GM23338 (cell line): Measurements from ENCODE around the gene DNAH9. TPM values are rescaled to one million over a fixed set of nuclear protein-coding genes. Genes with fewer than 3 reads are reported as not detected.

ENCODE experiments used
- ATAC-seq: fragments of 200-7000 bp; cut with Tn5 transposase; 3 replicates; pipeline ENCODE4 v1.9.1; 2020
- DNase-seq: peaks from one replicate; pipeline ENCODE4 v3.0.0-alpha.2; 2015; ENCODE audit warnings: low spot score
- H2AFZ ChIP-seq: fragments of 200-600 bp; sonication (generic); 2 replicates; pipeline ENCODE4 v1.8.0; 2016; ENCODE audit warnings: antibody characterized with exemption, mild to moderate bottlenecking, moderate library complexity
- H3F3A ChIP-seq: fragments of 200-600 bp; sonication (generic); replicated peaks from 2 replicates; pipeline ENCODE4 v1.8.0; 2017; ENCODE audit warnings: antibody characterized with exemption, mixed run types, low read depth
- H3K27ac ChIP-seq: fragments of 200-600 bp; sonication (generic); 2 replicates; pipeline ENCODE4 v1.6.1; 2016; ENCODE audit warnings: low read depth
- H3K27me3 ChIP-seq: fragments of 200-600 bp; sonication (generic); 2 replicates; pipeline ENCODE4 v1.8.0; 2016; ENCODE audit warnings: mild to moderate bottlenecking, mixed run types, moderate library complexity; ENCODE audit not compliant: insufficient read depth
- H3K36me3 ChIP-seq: fragments of 200-600 bp; sonication (generic); 2 replicates; pipeline ENCODE4 v1.8.0; 2016; ENCODE audit warnings: mild to moderate bottlenecking; ENCODE audit not compliant: insufficient read depth
- H3K4me1 ChIP-seq: fragments of 200-600 bp; sonication (generic); 2 replicates; pipeline ENCODE4 v1.8.0; 2016; ENCODE audit warnings: mild to moderate bottlenecking, moderate library complexity; ENCODE audit not compliant: insufficient read depth
- H3K4me2 ChIP-seq: fragments of 200-600 bp; sonication (generic); 2 replicates; pipeline ENCODE4 v1.7.1; 2017; ENCODE audit warnings: mixed run types
- H3K4me3 ChIP-seq: fragments of 200-600 bp; sonication (generic); 2 replicates; pipeline ENCODE4 v1.6.1; 2016; ENCODE audit warnings: mixed run types
- H3K79me2 ChIP-seq: fragments of 200-600 bp; sonication (generic); replicated peaks from 2 replicates; pipeline ENCODE4 v1.8.0; 2017; ENCODE audit warnings: mild to moderate bottlenecking; ENCODE audit not compliant: insufficient read depth
- H3K9me2 ChIP-seq: fragments of 200-600 bp; sonication (generic); 2 replicates; pipeline ENCODE4 v1.8.0; 2017; ENCODE audit not compliant: insufficient read depth
- H4K20me1 ChIP-seq: fragments of 200-600 bp; sonication (generic); replicated peaks from 2 replicates; pipeline ENCODE4 v1.8.0; 2017; ENCODE audit warnings: mild to moderate bottlenecking; ENCODE audit not compliant: insufficient read depth
- H3K27ac Mint-ChIP-seq: 2 replicates; pipeline ENCODE4 v1.8.0; 2020; ENCODE audit warnings: inconsistent platforms, mild to moderate bottlenecking, moderate library complexity, mixed read lengths
- H3K27me3 Mint-ChIP-seq: 3 replicates; pipeline ENCODE4 v1.8.0; 2022; ENCODE audit warnings: low read depth, mild to moderate bottlenecking, moderate library complexity, mixed read lengths, inconsistent platforms; ENCODE audit not compliant: insufficient read depth, poor library complexity
- H3K36me3 Mint-ChIP-seq: 3 replicates; pipeline ENCODE4 v1.8.0; 2021; ENCODE audit warnings: low read depth, mild to moderate bottlenecking, inconsistent platforms, moderate library complexity, mixed read lengths
- H3K4me1 Mint-ChIP-seq: 3 replicates; pipeline ENCODE4 v1.8.0; 2020; ENCODE audit warnings: mild to moderate bottlenecking, inconsistent platforms, mixed read lengths
- H3K4me3 Mint-ChIP-seq: 3 replicates; pipeline ENCODE4 v1.8.0; 2021; ENCODE audit warnings: moderate library complexity, mild to moderate bottlenecking, inconsistent platforms, mixed read lengths
- H3K9me3 Mint-ChIP-seq: 3 replicates; pipeline ENCODE4 v1.8.0; 2020; ENCODE audit warnings: moderate library complexity, mild to moderate bottlenecking, inconsistent platforms, mixed read lengths
- CTCF ChIP-seq, 2 experiments: fragments of 200-600 bp in 1 of 2; sonication (generic) in 1 of 2; conservative IDR thresholded peaks; 2 replicates each; pipeline versions ENCODE4 v1.5.1 to v1.6.1; 2016 to 2017; ENCODE audit warnings: antibody characterized with exemption in 2 of 2, low read depth in 2 of 2, mild to moderate bottlenecking in 2 of 2, moderate library complexity in 1 of 2
- EZH2phosphoT487 ChIP-seq: fragments of 200-600 bp; sonication (generic); IDR thresholded peaks from one replicate; pipeline ENCODE4 v1.8.1; 2018; ENCODE audit warnings: antibody characterized with exemption; ENCODE audit not compliant: unreplicated experiment
- JUNB ChIP-seq: IDR thresholded peaks from one replicate; pipeline ENCODE4 v1.6.1; 2016; ENCODE audit warnings: antibody characterized with exemption; ENCODE audit not compliant: unreplicated experiment
- NANOG ChIP-seq: IDR thresholded peaks from 2 replicates; pipeline ENCODE4 v1.6.1; 2016; ENCODE audit warnings: antibody characterized with exemption, borderline replicate concordance
- REST ChIP-seq: IDR thresholded peaks from one replicate; pipeline ENCODE4 v1.6.1; 2018; ENCODE audit warnings: antibody characterized with exemption; ENCODE audit not compliant: unreplicated experiment
- STAT1 ChIP-seq: IDR thresholded peaks from one replicate; pipeline ENCODE4 v1.6.1; 2016; ENCODE audit warnings: antibody characterized with exemption; ENCODE audit not compliant: unreplicated experiment
- ZNF114 ChIP-seq: fragments of 250-450 bp; sonication (Bioruptor Pico); IDR thresholded peaks from 2 replicates; pipeline ENCODE4 v1.5.0; 2020; ENCODE audit warnings: mild to moderate bottlenecking, moderate library complexity
- ZNF331 ChIP-seq: fragments of 250-450 bp; sonication (Bioruptor Pico); IDR thresholded peaks from 2 replicates; pipeline ENCODE4 v1.5.0; 2020; ENCODE audit warnings: low read depth, mild to moderate bottlenecking, moderate library complexity
- polyA plus RNA-seq: library from polyadenylated mRNA; unstranded; fragments of >200 nt; fragmentation: Nextera tagmentation; extraction: Ambion mirVana; gene quantifications from 2 replicates; pipeline ENCODE4 v1.2.1, GENCODE V29; 2016
- total RNA-seq: library from RNA; depleted of rRNA; stranded (reverse); fragments of >200 nt; shearing (Covaris generic); gene quantifications from 2 replicates; pipeline ENCODE4 v1.2.3, GENCODE V29; 2014
- TF ChIP-seq, protein P1 (sequence below): IDR thresholded peaks from 2 replicates; pipeline ENCODE4 v1.6.1; 2016; ENCODE audit warnings: antibody characterized with exemption

The DNAH9 gene
- total and polyA plus RNA-seq, 2 experiments from 2014 or later, result not detected

GRCh38 chr17:11880714-11881113 lies 282.4 kb downstream of the DNAH9 start:
- no peak for ATAC-seq
- no peak overlapping the region for H3K4me3 Mint-ChIP-seq

DNA sequence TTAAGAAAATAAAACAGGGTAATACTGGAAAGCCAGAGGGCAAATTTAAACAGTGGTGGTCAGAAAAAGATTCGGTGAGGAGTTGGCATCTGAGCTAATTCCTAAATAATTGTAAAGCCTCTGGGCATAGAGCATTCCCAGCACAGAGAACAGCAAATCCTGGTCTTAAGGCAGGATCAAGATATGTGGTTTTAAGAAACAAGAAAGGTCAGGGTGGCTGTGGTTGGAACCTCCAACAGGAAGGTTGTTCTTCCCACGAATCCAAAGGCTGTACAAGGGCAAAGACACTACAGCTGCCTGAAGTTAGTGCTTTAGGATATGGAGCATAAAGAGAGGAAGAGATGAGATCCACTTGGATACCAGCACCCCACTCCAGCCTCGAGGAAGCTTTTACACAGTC lies 284.4 kb downstream of the DNAH9 start:
- Histone ChIP-seq H3F3A (no peaks in the 10 kb centered on the region), H3K27me3 (no peaks in the 10 kb centered on the region; the same call in 1 of the 2 replicates), H3K9me2 (no peaks in the 10 kb centered on the region), H3K36me3 (no peaks in the 10 kb centered on the region), H3K27ac (no peak overlapping the region), H3K79me2 (no peaks in the 10 kb centered on the region), H4K20me1 (no peaks in the 10 kb centered on the region), H2AFZ (no peak overlapping the region), H3K4me1 (no peaks in the 10 kb centered on the region), H3K4me2 (no peak overlapping the region), H3K4me3 (no peak overlapping the region)
- Mint-ChIP-seq H3K4me1 (no peaks in the 10 kb centered on the region), H3K9me3 (peaks cover 93% of the 10 kb centered on the region), H3K27ac (no peak overlapping the region), H3K36me3 (peaks cover 48% of the 10 kb centered on the region), H3K4me3 (no peak overlapping the region), H3K27me3 (peaks cover 8% of the 10 kb centered on the region)
- TF ChIP-seq EZH2phosphoT487 (no peak), ZNF114 (CRISPR knock-in tag) (no peak), ZNF331 (CRISPR knock-in tag) (no peak)
- DNase-seq (no peak), ATAC-seq (no peak)

More at GRCh38 chr17:11880714-11881113, 282.4 kb downstream of the DNAH9 start:
- no peak overlapping the region for H2AFZ ChIP-seq
- TF ChIP-seq ZNF331 (CRISPR knock-in tag) (no peak), CTCF (conservative IDR thresholded peaks at IDR 0.05; ENCODE audit: low read depth in 2 of 2) (peak; percentile 14 to 15; a peak in 2 of 4 replicates)
- no peaks in the 10 kb centered on the region for H3F3A ChIP-seq
- H3K79me2 ChIP-seq, result no peaks in the 10 kb centered on the region
- no peak for DNase-seq
- H3K9me3 Mint-ChIP-seq, result peaks cover 86% of the 10 kb centered on the region
- no peak overlapping the region for H3K27ac ChIP-seq
- H3K4me1 ChIP-seq, result no peaks in the 10 kb centered on the region
- no peaks in the 10 kb centered on the region for H4K20me1 ChIP-seq
- H3K36me3 Mint-ChIP-seq, result peaks cover 35% of the 10 kb centered on the region
- H3K36me3 ChIP-seq, result no peaks in the 10 kb centered on the region
- no peaks in the 10 kb centered on the region for H3K9me2 ChIP-seq
- peaks cover 8% of the 10 kb centered on the region for H3K27me3 Mint-ChIP-seq
- no peak overlapping the region for H3K4me3 ChIP-seq
- no peak overlapping the region for H3K4me2 ChIP-seq
- no peaks in the 10 kb centered on the region for H3K4me1 Mint-ChIP-seq
- no peaks in the 10 kb centered on the region; the same call in 1 of the 2 replicates for H3K27me3 ChIP-seq
- no peak overlapping the region for H3K27ac Mint-ChIP-seq

DNA sequence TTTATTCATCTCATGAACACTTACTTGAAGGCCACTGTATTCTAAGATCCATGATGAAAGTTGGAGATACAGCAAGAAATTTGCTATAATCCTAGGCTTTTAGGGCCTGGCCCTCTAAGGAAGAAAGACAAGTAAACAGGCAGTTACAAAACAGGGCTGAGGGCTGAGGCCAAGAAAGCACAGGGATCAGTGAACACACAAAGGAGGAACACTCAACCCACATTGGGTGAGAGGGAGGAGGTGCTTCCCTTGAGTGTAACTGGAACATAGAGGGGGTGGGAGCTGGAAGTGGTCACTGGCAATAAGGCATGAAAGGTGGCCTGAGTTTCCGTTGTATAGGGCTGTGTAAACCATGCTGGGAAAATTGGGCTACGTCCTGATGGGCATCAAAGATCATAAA lies 286.8 kb downstream of the DNAH9 start:
- no peak overlapping the region for H3K4me2 ChIP-seq
- H3K36me3 Mint-ChIP-seq, result peaks cover 47% of the 10 kb centered on the region
- TF ChIP-seq ZNF331 (CRISPR knock-in tag), result no peak
- TF ChIP-seq, protein P1, sequence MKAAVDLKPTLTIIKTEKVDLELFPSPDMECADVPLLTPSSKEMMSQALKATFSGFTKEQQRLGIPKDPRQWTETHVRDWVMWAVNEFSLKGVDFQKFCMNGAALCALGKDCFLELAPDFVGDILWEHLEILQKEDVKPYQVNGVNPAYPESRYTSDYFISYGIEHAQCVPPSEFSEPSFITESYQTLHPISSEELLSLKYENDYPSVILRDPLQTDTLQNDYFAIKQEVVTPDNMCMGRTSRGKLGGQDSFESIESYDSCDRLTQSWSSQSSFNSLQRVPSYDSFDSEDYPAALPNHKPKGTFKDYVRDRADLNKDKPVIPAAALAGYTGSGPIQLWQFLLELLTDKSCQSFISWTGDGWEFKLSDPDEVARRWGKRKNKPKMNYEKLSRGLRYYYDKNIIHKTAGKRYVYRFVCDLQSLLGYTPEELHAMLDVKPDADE, result no peak
- no peak for TF ChIP-seq JUNB
- TF ChIP-seq STAT1, result no peak
- no peak for TF ChIP-seq NANOG
- TF ChIP-seq REST, result no peak

More for the DNA sequence above, 286.8 kb downstream of the DNAH9 start:
- Histone ChIP-seq H3K4me1 (no peaks in the 10 kb centered on the region), H3K4me3 (no peak overlapping the region), H2AFZ (no peak overlapping the region), H3K79me2 (no peaks in the 10 kb centered on the region), H3K36me3 (no peaks in the 10 kb centered on the region; the same call in 1 of the 2 replicates), H3F3A (no peaks in the 10 kb centered on the region), H3K9me2 (no peaks in the 10 kb centered on the region; the same call in 1 of the 2 replicates), H3K27ac (no peak overlapping the region), H3K27me3 (no peaks in the 10 kb centered on the region; the same call in 1 of the 2 replicates), H4K20me1 (no peaks in the 10 kb centered on the region)
- peaks cover 100% of the 10 kb centered on the region for H3K9me3 Mint-ChIP-seq
- H3K4me1 Mint-ChIP-seq, result no peaks in the 10 kb centered on the region
- ATAC-seq, result no peak
- no peak overlapping the region for H3K27ac Mint-ChIP-seq
- DNase-seq, result no peak
- H3K4me3 Mint-ChIP-seq, result no peak overlapping the region
- H3K27me3 Mint-ChIP-seq, result peaks cover 4% of the 10 kb centered on the region
